Ishikawa (cell line): Measurements from ENCODE around the gene FIGN.

Source experiments
- EP300 ChIP-seq: IDR thresholded peaks from 2 replicates; pipeline ENCODE4 v1.6.1; 2012; ENCODE audit warnings: borderline replicate concordance
- FOXM1 ChIP-seq: IDR thresholded peaks from 2 replicates; pipeline ENCODE4 v1.6.1; 2012; ENCODE audit warnings: low read depth, borderline replicate concordance
- REST ChIP-seq: IDR thresholded peaks from 2 replicates; pipeline ENCODE4 v1.6.1; 2012; ENCODE audit warnings: low read depth, mild to moderate bottlenecking
- TAF1 ChIP-seq: IDR thresholded peaks from 2 replicates; pipeline ENCODE4 v1.6.1; 2012; ENCODE audit warnings: low read depth, mild to moderate bottlenecking

- no peak for TF ChIP-seq TAF1
- no peak for TF ChIP-seq REST
- TF ChIP-seq FOXM1: no peak
- no peak for TF ChIP-seq EP300
These were observed 91.6 kb downstream of the FIGN start for GRCh38 chr2:163644238-163644637.
